ENCODE results near the gene NUDT8. TPM values are rescaled to one million over a fixed set of nuclear protein-coding genes. Genes with fewer than 3 reads are reported as not detected.

Gene NUDT8
- total and polyA plus RNA-seq, 9 of the 15 experiments (the other 6 are each of a cell fraction or from before 2014, with no cell fraction given): 0.23 to 27.8 (median 5.0) TPM

- TF ChIP-seq ZNF707 (CRISPR knock-in tag; conservative IDR thresholded peaks at IDR 0.05) (no peak), SETDB1 (IDR thresholded peaks at IDR 0.05; ENCODE audit: low read length) (no peak), PRMT5 (CRISPR knock-in tag; IDR thresholded peaks at IDR 0.05) (no peak), STAG1 (CRISPR knock-in tag; IDR thresholded peaks at IDR 0.05; ENCODE audit: borderline replicate concordance) (no peak), FOXP1 (CRISPR knock-in tag; IDR thresholded peaks at IDR 0.05) (no peak), GABPB2 (CRISPR knock-in tag; conservative IDR thresholded peaks at IDR 0.05) (no peak), MCM3 (IDR thresholded peaks at IDR 0.05) (no peak), ZNF318 (IDR thresholded peaks at IDR 0.05; ENCODE audit: borderline replicate concordance in 1 of 2, low read depth in 1 of 2) (no peak), MBD2 (IDR thresholded peaks at IDR 0.05; ENCODE audit: borderline replicate concordance, low read depth) (0 out of 2 replicates have a peak, but pooled peaks have one; percentile 8), JUN (IDR thresholded peaks at IDR 0.05; ENCODE audit: borderline replicate concordance, low read depth, low read length) (no peak), JUN (CRISPR knock-in tag; IDR thresholded peaks at IDR 0.05; ENCODE audit: borderline replicate concordance) (no peak), BCLAF1 (IDR thresholded peaks at IDR 0.05; ENCODE audit: borderline replicate concordance in 1 of 2, control insufficient read depth in 1 of 2, low read depth in 2 of 2, low read length in 1 of 2) (no peak), MXI1 (IDR thresholded peaks at IDR 0.05; ENCODE audit: low read depth, low read length) (no peak), CHD2 (IDR thresholded peaks at IDR 0.05; ENCODE audit: low read depth, low read length) (no peak), CSDE1 (IDR thresholded peaks at IDR 0.05) (no peak), POLR2G (IDR thresholded peaks at IDR 0.05; ENCODE audit: low read depth, low read length) (peak; percentile 57), HNRNPUL1 (IDR thresholded peaks at IDR 0.05; ENCODE audit: low read length) (no peak), ZNF24 (IDR thresholded peaks at IDR 0.05) (no peak)
Observed at GRCh38 chr11:67627812-67628624, 1.7 kb downstream of the NUDT8 start (continued).

Measured in K562 (cell line).